Choroid plexus epithelial cell (primary cell): ENCODE data around the gene TMEM238.
"Not testable (repeated sequence)": the region's sequence is repeated elsewhere in the genome, so short reads cannot be mapped to it uniquely, and the experiment has no call there.

Experiments used
- DNase-seq: peaks from one replicate; pipeline ENCODE4 v3.0.0-alpha.2; 2010; ENCODE audit warnings: low read depth
- H3K4me3 ChIP-seq: 2 replicates; pipeline ENCODE4 v1.5.1; 2011; ENCODE audit warnings: low read depth, mild to moderate bottlenecking, control low read depth, low read length, moderate library complexity
- TF ChIP-seq, protein P1 (sequence below): conservative IDR thresholded peaks from 2 replicates; pipeline ENCODE4 v1.5.1; 2011; ENCODE audit warnings: low read depth, mild to moderate bottlenecking, control low read depth, inconsistent platforms, low read length, moderate library complexity

TMEM238 gene

DNA sequence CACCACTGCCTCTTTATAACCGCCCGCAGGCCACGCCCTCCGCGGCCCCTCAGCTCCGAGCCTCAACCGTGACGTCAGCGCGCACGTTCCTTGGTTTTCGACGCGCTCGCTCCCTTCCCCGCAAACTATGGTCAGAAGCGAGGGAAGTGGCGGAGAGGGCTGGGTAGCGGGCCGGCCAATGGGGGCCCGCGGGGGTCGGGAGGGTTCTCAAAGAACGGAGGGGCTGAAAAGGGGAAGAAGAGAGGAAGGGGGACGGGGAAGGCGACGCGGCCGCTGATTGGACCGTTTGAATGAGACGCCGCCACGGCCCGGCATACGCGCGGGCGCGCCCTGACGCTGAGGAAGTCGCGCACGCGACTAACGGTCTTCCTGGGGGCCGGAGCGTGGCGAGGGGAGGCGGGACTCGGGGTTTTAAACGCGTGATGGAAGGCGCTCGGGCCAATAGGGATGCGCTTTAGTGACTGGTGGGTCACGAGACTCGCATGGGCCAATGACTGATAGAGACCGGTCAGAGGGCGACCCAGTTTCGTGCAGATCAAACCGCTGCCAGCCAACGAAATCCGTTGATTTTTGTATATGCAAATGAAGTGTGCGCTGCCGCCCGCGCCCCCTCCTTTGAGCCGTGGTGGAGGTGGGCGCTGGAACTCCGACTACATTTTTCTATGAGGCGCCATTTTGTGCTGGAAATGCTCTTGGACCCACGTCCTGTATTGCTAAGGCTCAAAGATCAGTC lies 23.9 kb upstream of the TMEM238 start:
- TF ChIP-seq, protein P1, sequence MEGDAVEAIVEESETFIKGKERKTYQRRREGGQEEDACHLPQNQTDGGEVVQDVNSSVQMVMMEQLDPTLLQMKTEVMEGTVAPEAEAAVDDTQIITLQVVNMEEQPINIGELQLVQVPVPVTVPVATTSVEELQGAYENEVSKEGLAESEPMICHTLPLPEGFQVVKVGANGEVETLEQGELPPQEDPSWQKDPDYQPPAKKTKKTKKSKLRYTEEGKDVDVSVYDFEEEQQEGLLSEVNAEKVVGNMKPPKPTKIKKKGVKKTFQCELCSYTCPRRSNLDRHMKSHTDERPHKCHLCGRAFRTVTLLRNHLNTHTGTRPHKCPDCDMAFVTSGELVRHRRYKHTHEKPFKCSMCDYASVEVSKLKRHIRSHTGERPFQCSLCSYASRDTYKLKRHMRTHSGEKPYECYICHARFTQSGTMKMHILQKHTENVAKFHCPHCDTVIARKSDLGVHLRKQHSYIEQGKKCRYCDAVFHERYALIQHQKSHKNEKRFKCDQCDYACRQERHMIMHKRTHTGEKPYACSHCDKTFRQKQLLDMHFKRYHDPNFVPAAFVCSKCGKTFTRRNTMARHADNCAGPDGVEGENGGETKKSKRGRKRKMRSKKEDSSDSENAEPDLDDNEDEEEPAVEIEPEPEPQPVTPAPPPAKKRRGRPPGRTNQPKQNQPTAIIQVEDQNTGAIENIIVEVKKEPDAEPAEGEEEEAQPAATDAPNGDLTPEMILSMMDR: no peak
- peak overlapping the region; percentile 87 for H3K4me3 ChIP-seq
- DNase-seq: peak; percentile 100

DNA sequence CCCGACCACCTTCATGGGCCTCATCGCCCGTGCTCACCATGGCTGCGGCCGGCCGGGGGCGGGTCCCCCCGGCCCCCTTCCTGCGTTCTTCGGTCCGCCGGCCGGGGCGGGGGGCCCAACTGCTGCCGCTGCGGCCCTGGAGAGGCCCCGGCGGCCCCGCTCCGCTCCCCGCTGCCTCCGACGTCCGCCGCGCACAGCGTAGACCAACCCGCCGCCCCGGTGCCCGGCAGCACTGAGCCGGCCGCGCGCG lies 23.4 kb upstream of the TMEM238 start, which contains the start of gene UBE2S:
Gene UBE2S, minus strand, starts transcription at position 239 of the 250 bp plus-strand sequence. Its CDS starts 199 bp downstream, at position 40.
- not testable (repeated sequence) for DNase-seq
- H3K4me3 ChIP-seq: peak within 1 kb of the TSS; percentile 87

DNA sequence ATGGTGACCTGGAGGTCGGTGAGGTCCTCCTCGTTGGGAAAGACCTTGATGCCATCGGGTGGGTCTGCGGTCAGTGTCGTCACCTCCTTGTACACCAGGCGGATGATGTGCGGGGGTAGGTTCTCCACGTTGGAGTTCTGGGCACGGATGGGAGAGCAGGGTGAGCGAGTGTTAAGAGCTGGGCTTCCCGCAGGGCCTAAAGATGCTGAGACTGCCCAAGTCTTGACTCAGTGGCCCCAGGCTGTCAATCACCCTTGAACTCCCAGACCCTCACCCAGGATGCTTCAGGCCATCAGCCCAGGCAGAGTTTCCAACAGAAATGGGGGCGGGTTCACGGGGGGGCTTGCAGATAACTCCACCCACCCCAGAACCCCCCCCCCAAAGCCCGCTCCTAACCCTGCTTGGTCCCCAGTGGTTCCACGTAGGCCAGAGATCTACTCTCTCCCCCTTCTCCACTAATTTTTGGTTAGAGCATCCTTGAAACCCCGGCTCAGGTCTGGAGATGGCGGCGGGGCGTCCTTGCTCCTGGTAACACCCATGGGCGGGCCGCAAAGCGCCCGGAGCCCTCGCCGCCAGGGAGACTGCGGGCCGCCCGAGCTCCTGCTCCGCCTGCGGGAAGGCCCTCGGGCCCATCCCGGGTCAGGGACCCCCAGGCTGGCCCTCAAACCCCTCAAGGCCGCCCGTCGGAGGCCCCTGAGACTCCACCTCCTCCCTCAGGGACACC lies 22.9 kb upstream of the TMEM238 start:
- DNase-seq: peak; percentile 48
- TF ChIP-seq, protein P1: no peak
- H3K4me3 ChIP-seq: peak overlapping the region; percentile 87

DNA sequence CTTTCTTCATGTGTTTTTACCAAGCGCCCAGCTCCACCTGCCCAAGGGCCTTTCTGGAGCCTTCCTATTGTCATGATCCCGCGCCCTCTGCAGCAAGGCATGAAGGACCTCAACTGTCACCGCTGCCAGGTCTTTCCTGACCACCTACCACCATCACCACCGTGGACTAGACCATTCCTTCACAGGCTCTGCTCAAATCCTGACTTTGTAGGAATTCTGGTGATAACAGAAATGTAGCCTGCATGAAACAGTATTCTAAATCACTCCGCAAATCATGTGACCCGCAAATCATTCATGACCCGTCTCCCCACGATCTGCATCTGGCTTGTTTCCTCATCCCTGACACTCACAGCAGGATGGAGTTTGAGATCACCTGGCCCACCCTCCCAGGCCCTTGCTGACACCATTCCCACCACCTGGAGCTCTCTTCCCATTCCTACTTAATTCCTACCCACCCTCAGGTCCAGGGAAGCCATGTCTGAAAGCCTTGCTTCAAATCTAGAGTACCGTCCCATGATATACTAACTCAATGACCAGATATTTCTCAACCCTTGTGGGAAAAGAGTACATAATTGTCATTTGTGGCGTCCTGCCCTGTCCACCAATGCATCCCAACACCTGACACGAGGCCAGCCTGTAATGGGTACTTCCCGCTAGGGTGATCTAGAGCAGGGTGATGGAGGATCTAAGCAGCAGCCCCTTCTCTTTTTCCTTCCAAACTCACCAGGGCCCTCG lies 22.2 kb upstream of the TMEM238 start:
- TF ChIP-seq, protein P1: no peak
- H3K4me3 ChIP-seq: peak overlapping the region; percentile 87
- DNase-seq: no peak

DNA sequence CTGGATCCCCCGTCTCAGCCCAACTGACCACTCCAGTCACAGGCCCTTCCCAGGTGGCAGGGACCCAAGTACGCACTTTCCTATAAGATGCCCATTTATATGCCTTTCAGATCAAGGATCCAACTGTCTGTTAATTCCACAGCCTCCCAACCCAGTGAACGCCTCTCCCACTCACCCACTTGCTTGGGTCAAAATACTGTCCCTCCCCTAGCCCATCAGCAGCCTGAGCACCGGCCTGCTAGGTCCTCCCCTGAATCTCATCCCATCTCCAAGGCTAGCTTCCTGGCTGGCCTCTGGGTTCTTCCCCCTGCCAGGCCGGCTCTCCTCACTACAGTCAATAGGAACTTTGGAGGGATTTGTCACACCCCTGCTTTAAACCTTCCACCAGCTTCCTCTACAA lies 21.5 kb upstream of the TMEM238 start:
- no peak overlapping the region for H3K4me3 ChIP-seq
- DNase-seq: no peak
- TF ChIP-seq, protein P1: no peak

DNA sequence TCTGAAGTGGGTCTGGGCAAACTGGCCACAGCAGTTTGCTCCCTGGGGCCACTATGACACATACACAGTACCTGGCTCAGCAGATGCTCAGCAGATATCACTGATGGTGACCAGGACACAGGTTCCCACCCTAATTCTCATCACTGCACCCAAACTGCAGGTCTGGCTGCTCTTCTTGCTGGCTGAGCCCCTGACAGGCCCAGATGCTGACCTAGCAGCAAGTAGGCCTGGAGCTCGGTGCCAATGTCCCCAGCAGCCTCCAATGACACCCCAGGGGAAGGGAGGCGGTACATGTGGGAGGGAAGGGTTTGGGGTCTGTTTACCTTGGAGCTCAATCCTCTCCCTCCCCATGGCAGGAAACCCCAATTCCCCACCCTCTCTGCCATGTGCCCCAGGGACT lies 18.4 kb upstream of the TMEM238 start:
- DNase-seq: no peak
- TF ChIP-seq, protein P1: no peak
- H3K4me3 ChIP-seq: no peak overlapping the region

DNA sequence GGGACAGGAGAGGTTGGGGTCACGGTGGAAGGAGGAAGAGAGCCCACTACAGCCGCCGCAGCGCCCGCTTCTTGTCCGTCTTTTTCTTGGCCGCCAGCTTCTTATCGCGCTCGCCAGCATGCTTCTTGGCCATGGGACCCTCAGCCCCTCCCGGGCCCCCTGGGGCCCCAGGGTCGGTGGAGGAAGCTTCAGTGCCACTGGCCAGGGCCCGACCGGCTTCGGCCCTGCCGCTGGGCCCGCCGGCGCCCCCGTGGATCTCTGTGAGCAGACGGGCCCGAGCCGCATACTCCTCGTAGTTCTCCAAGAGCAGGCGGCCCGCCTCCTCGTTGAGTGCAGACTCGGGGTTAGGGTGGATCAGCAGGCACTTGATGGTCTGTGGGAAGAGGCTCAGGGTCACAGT lies 17.3 kb upstream of the TMEM238 start:
- not testable (repeated sequence) for DNase-seq, H3K4me3 ChIP-seq
